Gastroesophageal sphincter (tissue), 4 donors: ENCODE data around the gene RPL18. TPM values are rescaled to one million over a fixed set of nuclear protein-coding genes. Genes with fewer than 3 reads are reported as not detected.

Experiments used
- ATAC-seq: fragments of 150-250 bp; one replicate; pipeline ENCODE4 v1.9.1; 2016; ENCODE audit warnings: mild to moderate bottlenecking, moderate library complexity
- H3K27ac ChIP-seq, 4 donors: fragments of 200-600 bp; sonication (generic) in 3 of 4; 1 replicate in 3 of 4; 2 replicates in 1 of 4; pipeline ENCODE4 v1.5.1; 2016 to 2019
- H3K27me3 ChIP-seq: fragments of 200-600 bp; sonication (generic); one replicate; pipeline ENCODE4 v1.5.1; 2019
- H3K36me3 ChIP-seq, 2 donors: fragments of 200-600 bp; sonication (generic); one replicate each; pipeline ENCODE4 v1.5.1; 2019; ENCODE audit warnings: control low read depth in 1 of 2
- H3K4me1 ChIP-seq, 3 donors: fragments of 200-600 bp; sonication (generic); 1 replicate in 2 of 3; 2 replicates in 1 of 3; pipeline ENCODE4 v1.5.1; 2016 to 2019; ENCODE audit warnings: control low read depth in 2 of 3
- H3K4me3 ChIP-seq, 2 donors: fragments of 200-600 bp; sonication (generic); one replicate each; pipeline ENCODE4 v1.5.1; 2019; ENCODE audit warnings: mild to moderate bottlenecking in 1 of 2, moderate library complexity in 1 of 2
- H3K9me3 ChIP-seq, 3 donors: fragments of 200-600 bp; sonication (generic); one replicate each; pipeline ENCODE4 v1.5.1; 2017 to 2019; ENCODE audit warnings: control low read depth in 2 of 3
- CTCF ChIP-seq, 4 experiments: fragments of 200-600 bp in 2 of 4; fragments of 450-650 bp in 2 of 4; sonication (generic) in 1 of 4; IDR thresholded peaks; one replicate each; pipeline ENCODE4 v1.5.1; 2017 to 2019; ENCODE audit warnings: antibody characterized with exemption in 4 of 4, mild to moderate bottlenecking in 2 of 4, moderate library complexity in 2 of 4
- EP300 ChIP-seq: sonication (generic); formaldehyde crosslinking; IDR thresholded peaks from one replicate; pipeline ENCODE4 v1.6.1; 2017; ENCODE audit warnings: antibody characterized with exemption, mild to moderate bottlenecking
- POLR2A ChIP-seq, 2 donors: fragments of 450-650 bp; IDR thresholded peaks; one replicate each; pipeline ENCODE4 v1.6.1; 2017; ENCODE audit warnings: antibody characterized with exemption in 2 of 2, mild to moderate bottlenecking in 2 of 2, moderate library complexity in 1 of 2
- POLR2AphosphoS5 ChIP-seq: sonication (generic); formaldehyde crosslinking; IDR thresholded peaks from one replicate; pipeline ENCODE4 v1.6.1; 2017; ENCODE audit warnings: antibody characterized with exemption
- WGBS, 2 donors: methylation state at CpG; one replicate each; pipeline ENCODE4 v1.1.5; 2018; ENCODE audit warnings: low coverage in 1 of 2; 5-methylcytosine and 5-hydroxymethylcytosine counted together
- total RNA-seq, 4 donors: library from RNA; depleted of rRNA; stranded (reverse); fragments of >200 nt; gene quantifications; one replicate each; pipeline ENCODE4 v1.1.0, GENCODE V29; 2016

The RPL18 gene
- total RNA-seq, 4 donors from 2014 or later = 1,261 to 2,300 (median 1,588) TPM

GRCh38 chr19:48623556-48624066, 4.6 kb upstream of the RPL18 start:
- Histone ChIP-seq H3K4me1 (peaks cover 0 to 64% (median 16%) of the 10 kb centered on the region in 3 donors), H3K36me3 (peaks cover 0 to 41% of the 10 kb centered on the region in 2 donors)
- no peak for ATAC-seq

GRCh38 chr19:48619692-48620585, 961 bp upstream of the RPL18 start:
- no peak for ATAC-seq
- 49 to 100% methylated on average over 1 to 2 of the region's 6 CpGs for WGBS, 2 donors
- Histone ChIP-seq H3K4me1 (peaks cover 2 to 89% (median 30%) of the 10 kb centered on the region in 3 donors), H3K4me3 (peak overlapping the region; percentile 43 to 85), H3K27ac (peak overlapping the region; percentile 89 to 98 (median 92)), H3K9me3 (no peaks in the 10 kb centered on the region), H3K27me3 (no peaks in the 10 kb centered on the region), H3K36me3 (peaks cover 0 to 40% of the 10 kb centered on the region in 2 donors)
- TF ChIP-seq CTCF (IDR thresholded peaks at IDR 0.05) (peak in 1 of 4 experiments; percentile 29), POLR2A (IDR thresholded peaks at IDR 0.05) (no peak), EP300 (no peak), POLR2AphosphoS5 (no peak)

More at GRCh38 chr19:48623556-48624066, 4.6 kb upstream of the RPL18 start:
- Histone ChIP-seq H3K9me3 (no peaks in the 10 kb centered on the region), H3K4me3 (peak overlapping the region in 1 of 2 donors; percentile 58), H3K27ac (peak overlapping the region; percentile 57 to 91 (median 85)), H3K27me3 (no peaks in the 10 kb centered on the region)
- 10 to 18% methylated on average over 7 to 8 of the region's 8 CpGs for WGBS, 2 donors
- TF ChIP-seq EP300 (no peak), POLR2A (IDR thresholded peaks at IDR 0.05) (no peak), POLR2AphosphoS5 (no peak)

GRCh38 chr19:48618278-48618915, 581 bp downstream of the RPL18 start:
- Histone ChIP-seq H3K4me3 (peak overlapping the region; percentile 64 to 85), H3K4me1 (peaks cover 2 to 81% (median 20%) of the 10 kb centered on the region in 3 donors), H3K36me3 (peaks cover 0 to 47% of the 10 kb centered on the region in 2 donors), H3K27ac (peak overlapping the region; percentile 80 to 98 (median 90)), H3K9me3 (no peaks in the 10 kb centered on the region), H3K27me3 (no peaks in the 10 kb centered on the region)
- TF ChIP-seq EP300 (no peak), POLR2A (IDR thresholded peaks at IDR 0.05) (no peak), CTCF (IDR thresholded peaks at IDR 0.05) (no peak), POLR2AphosphoS5 (no peak)
- 2% methylated on average over 8 to 15 of the region's 18 CpGs for WGBS, 2 donors
- no peak for ATAC-seq

- no peaks in the 10 kb centered on the region for H3K9me3 ChIP-seq
- peaks cover 0 to 47% of the 10 kb centered on the region in 2 donors for H3K36me3 ChIP-seq
- WGBS, 2 donors = 50% methylated on average over 2 of the region's 18 CpGs; no CpG with 5 or more reads in 1 of the 2 donors
- peak overlapping the region in 1 of 2 donors; percentile 85 for H3K4me3 ChIP-seq
- no peak for ATAC-seq
- no peaks in the 10 kb centered on the region for H3K27me3 ChIP-seq
- H3K4me1 ChIP-seq = peaks cover 2 to 71% (median 14%) of the 10 kb centered on the region in 3 donors
- no peak for TF ChIP-seq EP300
- TF ChIP-seq POLR2AphosphoS5 = no peak
- TF ChIP-seq CTCF (IDR thresholded peaks at IDR 0.05) = no peak
- no peak for TF ChIP-seq POLR2A (IDR thresholded peaks at IDR 0.05)
- H3K27ac ChIP-seq = peak overlapping the region in 3 of 4 donors; percentile 89 to 98 (median 91)
Measured at GRCh38 chr19:48617146-48617937, 1.6 kb downstream of the RPL18 start.
